B cell (primary cell): Measurements from ENCODE around the gene GLI1.

Source experiments
- CTCF ChIP-seq: fragments of 200-600 bp; IDR thresholded peaks from one replicate; pipeline ENCODE4 v1.8.0; 2022; ENCODE audit warnings: antibody characterized with exemption, mild to moderate bottlenecking
- EZH2 ChIP-seq: IDR thresholded peaks from 2 replicates; pipeline ENCODE4 v1.6.1; 2012; ENCODE audit warnings: borderline replicate concordance, low read depth, mild to moderate bottlenecking, moderate library complexity, low read length; ENCODE audit not compliant: insufficient read depth, poor library complexity, severe bottlenecking

- TF ChIP-seq CTCF: no peak
- TF ChIP-seq EZH2: no peak
Measured at GRCh38 chr12:57446292-57446960, 13.2 kb upstream of the GLI1 start.
